ENCODE data around the gene THSD7B. TPM values are rescaled to one million over a fixed set of nuclear protein-coding genes. Genes with fewer than 3 reads are reported as not detected.

THSD7B gene
- total and polyA plus RNA-seq, 7 experiments from 2014 or later, result not detected

DNA sequence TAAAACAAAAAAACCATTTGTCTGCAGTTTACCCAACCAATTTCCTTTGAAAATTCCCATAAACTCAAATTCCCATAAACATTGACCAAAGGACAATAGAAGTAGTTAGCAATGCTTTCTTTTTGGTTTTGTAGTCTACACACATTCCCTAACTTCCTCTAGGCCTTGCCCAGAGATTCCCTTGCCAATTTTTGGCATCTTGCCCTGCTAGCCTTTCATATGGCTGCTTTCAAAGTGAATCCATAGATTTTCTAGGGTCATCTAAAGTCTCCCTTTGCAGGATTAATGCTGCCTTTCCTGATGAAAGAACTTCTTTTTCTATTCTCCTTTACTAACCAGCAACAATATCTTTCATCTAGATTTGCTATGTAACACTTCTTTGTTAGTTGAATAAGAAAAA is 33.4 kb downstream of the THSD7B start:
- H3K4me1 ChIP-seq (ENCODE audit: control insufficient read depth in 2 of 2, insufficient read depth in 2 of 2, low read length in 2 of 2), result no peaks in the 10 kb centered on the region
- no peak for DNase-seq
- H3K36me3 ChIP-seq (ENCODE audit: control insufficient read depth in 2 of 3, insufficient read depth in 3 of 3, low read length in 3 of 3), result no peaks in the 10 kb centered on the region
- Mint-ChIP-seq H3K27me3 (peaks cover 0 to 15% (median 5%) of the 10 kb centered on the region in 5 donors), H3K4me3 (no peak overlapping the region), H3K36me3 (no peaks in the 10 kb centered on the region), H3K27ac (no peak overlapping the region), H3K9me3 (peaks cover 0 to 4% (median 0%) of the 10 kb centered on the region in 11 donors), H3K4me1 (no peaks in the 10 kb centered on the region)
- CTCF ChIA-PET, result interaction anchor here (0.7 kb wide), 1 partner anchor 22 kb away, joined by 3 read pairs; no protein-coding TSS in a partner anchor
- H3K27ac ChIP-seq (ENCODE audit: low read depth, low read length), result no peak overlapping the region
- no peak overlapping the region for H3K4me3 ChIP-seq (ENCODE audit: low read length)
- POLR2A ChIA-PET, result no interaction called here
- no peaks in the 10 kb centered on the region for H3K9me3 ChIP-seq (ENCODE audit: control insufficient read depth in 2 of 3, low read length in 3 of 3)
- no peak for ATAC-seq
- intact Hi-C loops (cut with micrococcal nuclease), result no loop called here
- no peaks in the 10 kb centered on the region for H3K27me3 ChIP-seq (ENCODE audit: control insufficient read depth in 2 of 2, insufficient read depth in 2 of 2, low read length in 2 of 2)

GRCh38 chr2:136801661-136802060 is 36.3 kb downstream of the THSD7B start:
- no peak overlapping the region for H3K27ac ChIP-seq (ENCODE audit: low read depth, low read length)
- POLR2A ChIA-PET, result no interaction called here
- H3K4me3 ChIP-seq (ENCODE audit: low read length), result no peak overlapping the region
- Mint-ChIP-seq H3K36me3 (no peaks in the 10 kb centered on the region), H3K4me3 (no peak overlapping the region), H3K9me3 (peaks cover 0 to 1% (median 0%) of the 10 kb centered on the region in 11 donors), H3K4me1 (no peaks in the 10 kb centered on the region), H3K27me3 (peaks cover 0 to 15% (median 5%) of the 10 kb centered on the region in 5 donors), H3K27ac (no peak overlapping the region)
- no peaks in the 10 kb centered on the region for H3K27me3 ChIP-seq (ENCODE audit: control insufficient read depth in 2 of 2, insufficient read depth in 2 of 2, low read length in 2 of 2)
- no peak for DNase-seq
- H3K9me3 ChIP-seq (ENCODE audit: control insufficient read depth in 2 of 3, low read length in 3 of 3), result no peaks in the 10 kb centered on the region
- no peaks in the 10 kb centered on the region for H3K4me1 ChIP-seq (ENCODE audit: control insufficient read depth in 2 of 2, insufficient read depth in 2 of 2, low read length in 2 of 2)
- H3K36me3 ChIP-seq (ENCODE audit: control insufficient read depth in 2 of 3, insufficient read depth in 3 of 3, low read length in 3 of 3), result no peaks in the 10 kb centered on the region
- ATAC-seq, result no peak
- CTCF ChIA-PET, result no interaction called here
- intact Hi-C loops (cut with micrococcal nuclease), result no loop called here

DNA sequence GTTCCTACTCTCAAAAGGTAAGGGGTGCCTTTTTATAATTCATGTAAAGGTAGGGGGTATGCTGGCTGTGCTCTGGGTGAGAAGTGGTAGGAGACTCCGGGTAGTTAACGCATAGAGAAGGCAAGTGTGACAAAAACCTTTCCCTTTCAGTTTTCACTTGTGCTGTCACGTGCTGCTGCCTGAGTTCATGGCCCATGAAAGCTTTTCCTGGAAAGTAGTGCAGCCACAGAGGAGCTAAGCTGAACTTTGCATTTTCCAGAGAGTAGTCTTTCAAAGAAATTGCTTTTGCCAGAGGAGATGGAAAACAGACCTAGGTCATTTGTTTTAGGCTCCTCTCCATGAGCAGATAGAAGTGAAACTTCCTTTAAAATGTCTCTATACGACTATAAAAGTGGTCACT is 44.7 kb downstream of the THSD7B start:
- Histone ChIP-seq H3K4me3 (ENCODE audit: low read length) (no peak overlapping the region), H3K36me3 (ENCODE audit: control insufficient read depth in 2 of 3, insufficient read depth in 3 of 3, low read length in 3 of 3) (no peaks in the 10 kb centered on the region), H3K27me3 (ENCODE audit: control insufficient read depth in 2 of 2, insufficient read depth in 2 of 2, low read length in 2 of 2) (peaks cover 0 to 4% of the 10 kb centered on the region in 2 donors), H3K9me3 (ENCODE audit: control insufficient read depth in 2 of 3, low read length in 3 of 3) (no peaks in the 10 kb centered on the region), H3K4me1 (ENCODE audit: control insufficient read depth in 2 of 2, insufficient read depth in 2 of 2, low read length in 2 of 2) (no peaks in the 10 kb centered on the region), H3K27ac (ENCODE audit: low read depth, low read length) (no peak overlapping the region)
- Mint-ChIP-seq H3K27me3 (peaks cover 0 to 5% (median 0%) of the 10 kb centered on the region in 5 donors), H3K36me3 (no peaks in the 10 kb centered on the region), H3K27ac (no peak overlapping the region), H3K9me3 (peaks cover 0 to 3% (median 0%) of the 10 kb centered on the region in 11 donors), H3K4me3 (no peak overlapping the region), H3K4me1 (no peaks in the 10 kb centered on the region)
- DNase-seq (no peak), ATAC-seq (no peak)
- intact Hi-C loops (cut with micrococcal nuclease), result no loop called here
- POLR2A ChIA-PET, result no interaction called here
- CTCF ChIA-PET, result interaction anchor here (0.9 kb wide), 1 partner anchor 38 kb away, joined by 3 read pairs; no protein-coding TSS in a partner anchor

DNA sequence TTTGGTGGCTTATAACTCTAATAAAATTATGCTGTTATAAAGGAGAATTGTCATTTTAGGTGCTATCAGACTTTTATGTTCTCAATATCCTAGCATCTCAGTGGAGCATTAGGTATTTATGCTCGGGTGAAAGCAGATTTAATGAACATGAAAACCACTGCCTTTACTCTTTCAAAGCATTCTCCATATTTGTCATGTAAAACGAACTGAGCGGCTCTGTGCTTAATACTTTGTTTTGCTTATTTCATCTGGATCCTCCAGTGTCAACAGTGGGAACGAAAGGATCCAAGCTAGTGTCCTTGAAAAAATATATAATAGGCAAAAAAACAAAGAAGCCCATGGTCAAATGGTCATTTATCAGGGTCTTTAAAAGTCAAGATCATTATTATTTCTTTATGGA is 53.5 kb downstream of the THSD7B start:
- Mint-ChIP-seq H3K4me1 (no peaks in the 10 kb centered on the region), H3K27ac (no peak overlapping the region), H3K9me3 (peaks cover 0 to 8% (median 0%) of the 10 kb centered on the region in 11 donors), H3K36me3 (no peaks in the 10 kb centered on the region), H3K27me3 (peaks cover 0 to 5% (median 2%) of the 10 kb centered on the region in 5 donors), H3K4me3 (no peak overlapping the region)
- Histone ChIP-seq H3K36me3 (ENCODE audit: control insufficient read depth in 2 of 3, insufficient read depth in 3 of 3, low read length in 3 of 3) (no peaks in the 10 kb centered on the region), H3K4me1 (ENCODE audit: control insufficient read depth in 2 of 2, insufficient read depth in 2 of 2, low read length in 2 of 2) (no peaks in the 10 kb centered on the region), H3K27me3 (ENCODE audit: control insufficient read depth in 2 of 2, insufficient read depth in 2 of 2, low read length in 2 of 2) (no peaks in the 10 kb centered on the region), H3K9me3 (ENCODE audit: control insufficient read depth in 2 of 3, low read length in 3 of 3) (no peaks in the 10 kb centered on the region), H3K4me3 (ENCODE audit: low read length) (no peak overlapping the region), H3K27ac (ENCODE audit: low read depth, low read length) (no peak overlapping the region)
- no peak for DNase-seq
- POLR2A ChIA-PET, result no interaction called here
- intact Hi-C loops (cut with micrococcal nuclease), result no loop called here
- ATAC-seq, result no peak
- CTCF ChIA-PET, result no interaction called here

DNA sequence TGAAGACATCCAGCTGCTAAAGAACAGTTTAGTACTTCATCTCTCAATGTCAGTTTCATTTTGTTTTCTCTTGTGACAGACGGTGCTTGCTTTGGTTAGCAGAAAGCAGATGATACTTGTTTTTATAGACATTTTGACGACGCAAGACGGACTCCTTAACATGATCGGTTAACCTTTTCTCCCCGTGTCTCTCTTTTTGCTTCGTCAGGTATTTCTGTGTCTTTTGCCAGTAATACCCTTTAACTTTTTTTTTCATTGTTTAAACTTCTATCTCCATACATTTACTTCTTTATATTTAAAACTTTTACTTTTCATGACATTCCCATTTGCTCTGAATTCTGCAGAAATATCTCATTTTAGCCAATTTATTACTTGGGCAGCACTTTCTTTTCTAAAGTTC is 57.9 kb downstream of the THSD7B start:
- Mint-ChIP-seq H3K4me1 (no peaks in the 10 kb centered on the region), H3K9me3 (peaks cover 0 to 5% (median 0%) of the 10 kb centered on the region in 11 donors), H3K27me3 (peaks cover 0 to 8% (median 4%) of the 10 kb centered on the region in 5 donors), H3K27ac (no peak overlapping the region), H3K4me3 (no peak overlapping the region), H3K36me3 (no peaks in the 10 kb centered on the region)
- H3K4me1 ChIP-seq (ENCODE audit: control insufficient read depth in 2 of 2, insufficient read depth in 2 of 2, low read length in 2 of 2), result no peaks in the 10 kb centered on the region
- no peak overlapping the region for H3K27ac ChIP-seq (ENCODE audit: low read depth, low read length)
- H3K9me3 ChIP-seq (ENCODE audit: control insufficient read depth in 2 of 3, low read length in 3 of 3), result no peaks in the 10 kb centered on the region
- ATAC-seq, result no peak
- H3K4me3 ChIP-seq (ENCODE audit: low read length), result no peak overlapping the region
- intact Hi-C loops (cut with micrococcal nuclease), result no loop called here
- CTCF ChIA-PET, result no interaction called here
- no peak for DNase-seq
- H3K36me3 ChIP-seq (ENCODE audit: control insufficient read depth in 2 of 3, insufficient read depth in 3 of 3, low read length in 3 of 3), result no peaks in the 10 kb centered on the region
- POLR2A ChIA-PET, result no interaction called here
- H3K27me3 ChIP-seq (ENCODE audit: control insufficient read depth in 2 of 2, insufficient read depth in 2 of 2, low read length in 2 of 2), result no peaks in the 10 kb centered on the region

DNA sequence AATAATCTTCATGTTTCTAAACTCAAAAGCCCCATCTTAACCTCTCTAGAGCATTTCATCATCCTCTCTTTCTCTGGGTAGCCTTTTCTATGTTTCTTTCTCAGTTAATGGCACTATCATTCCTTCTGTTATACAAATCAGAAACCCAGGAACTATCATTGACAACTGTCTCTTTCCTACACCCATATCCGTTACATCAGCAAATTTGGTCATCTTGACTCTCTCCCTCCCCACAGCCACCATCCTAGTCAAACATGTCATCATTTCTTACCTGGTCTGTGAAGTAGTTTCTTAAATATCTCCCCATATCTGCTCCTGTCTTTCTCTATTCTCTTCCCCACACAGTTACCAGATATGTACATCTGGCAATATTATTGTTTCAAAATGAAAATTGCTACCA is 62.8 kb downstream of the THSD7B start:
- CTCF ChIA-PET, result no interaction called here
- H3K27me3 Mint-ChIP-seq, result peaks cover 0 to 17% (median 4%) of the 10 kb centered on the region in 5 donors
- no peak overlapping the region for H3K4me3 ChIP-seq (ENCODE audit: low read length)
- no peaks in the 10 kb centered on the region for H3K4me1 ChIP-seq (ENCODE audit: control insufficient read depth in 2 of 2, insufficient read depth in 2 of 2, low read length in 2 of 2)
- no peak overlapping the region for H3K4me3 Mint-ChIP-seq
- no peaks in the 10 kb centered on the region for H3K4me1 Mint-ChIP-seq
- H3K27ac ChIP-seq (ENCODE audit: low read depth, low read length), result no peak overlapping the region
- H3K27me3 ChIP-seq (ENCODE audit: control insufficient read depth in 2 of 2, insufficient read depth in 2 of 2, low read length in 2 of 2), result no peaks in the 10 kb centered on the region
- no peaks in the 10 kb centered on the region for H3K36me3 Mint-ChIP-seq
- H3K36me3 ChIP-seq (ENCODE audit: control insufficient read depth in 2 of 3, insufficient read depth in 3 of 3, low read length in 3 of 3), result no peaks in the 10 kb centered on the region
- DNase-seq (no peak), ATAC-seq (no peak)
- intact Hi-C loops (cut with micrococcal nuclease), result no loop called here
- peaks cover 0 to 7% (median 0%) of the 10 kb centered on the region in 11 donors for H3K9me3 Mint-ChIP-seq
- POLR2A ChIA-PET, result no interaction called here
- no peaks in the 10 kb centered on the region for H3K9me3 ChIP-seq (ENCODE audit: control insufficient read depth in 2 of 3, low read length in 3 of 3)
- no peak overlapping the region for H3K27ac Mint-ChIP-seq

DNA sequence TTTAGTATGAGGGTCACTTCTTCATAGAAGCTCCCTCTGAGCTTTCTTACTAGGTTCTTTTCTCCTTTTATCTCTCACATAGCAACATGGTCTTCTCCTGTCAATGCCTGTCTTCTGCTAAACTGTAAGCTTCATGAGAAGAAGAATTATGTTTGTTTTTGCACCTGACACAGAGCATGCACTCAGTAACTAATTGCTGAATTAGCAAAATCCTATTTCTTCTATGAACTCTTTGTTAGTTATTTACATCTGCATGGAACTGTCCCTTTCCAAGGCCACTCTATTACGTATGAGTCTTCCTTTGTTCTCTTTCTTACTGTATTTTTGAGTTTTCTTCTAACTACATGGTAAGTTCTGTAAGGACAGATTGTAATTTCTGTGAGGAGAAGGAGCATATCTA is 63.4 kb downstream of the THSD7B start:
- Mint-ChIP-seq H3K27me3 (peaks cover 0 to 17% (median 0%) of the 10 kb centered on the region in 5 donors), H3K4me1 (no peaks in the 10 kb centered on the region), H3K27ac (no peak overlapping the region), H3K9me3 (peaks cover 0 to 7% (median 0%) of the 10 kb centered on the region in 11 donors), H3K4me3 (no peak overlapping the region), H3K36me3 (no peaks in the 10 kb centered on the region)
- POLR2A ChIA-PET, result no interaction called here
- intact Hi-C loops (cut with micrococcal nuclease), result no loop called here
- no peak for ATAC-seq
- Histone ChIP-seq H3K4me3 (ENCODE audit: low read length) (no peak overlapping the region), H3K4me1 (ENCODE audit: control insufficient read depth in 2 of 2, insufficient read depth in 2 of 2, low read length in 2 of 2) (no peaks in the 10 kb centered on the region), H3K27me3 (ENCODE audit: control insufficient read depth in 2 of 2, insufficient read depth in 2 of 2, low read length in 2 of 2) (no peaks in the 10 kb centered on the region), H3K36me3 (ENCODE audit: control insufficient read depth in 2 of 3, insufficient read depth in 3 of 3, low read length in 3 of 3) (no peaks in the 10 kb centered on the region), H3K9me3 (ENCODE audit: control insufficient read depth in 2 of 3, low read length in 3 of 3) (no peaks in the 10 kb centered on the region), H3K27ac (ENCODE audit: low read depth, low read length) (no peak overlapping the region)
- DNase-seq, result no peak
- CTCF ChIA-PET, result no interaction called here
